Epithelial cell of esophagus (primary cell): Measurements from ENCODE around the gene SLC30A7.

Experiments
- DNase-seq: peaks from one replicate; pipeline ENCODE4 v3.0.0; 2010; ENCODE audit warnings: low read depth
- H3K4me3 ChIP-seq: 2 replicates; pipeline ENCODE4 v1.5.1; 2011; ENCODE audit warnings: mild to moderate bottlenecking, low read length, control low read depth
- CTCF ChIP-seq: IDR thresholded peaks from 2 replicates; pipeline ENCODE4 v1.5.1; 2011; ENCODE audit warnings: low read depth, mild to moderate bottlenecking, low read length, control low read depth, inconsistent platforms; ENCODE audit not compliant: insufficient read depth; ENCODE audit errors: missing control alignments

SLC30A7 gene

GRCh38 chr1:101008229-101008834, 112.4 kb downstream of the SLC30A7 start:
- DNase-seq: no peak
- no peak for TF ChIP-seq CTCF
- no peak overlapping the region for H3K4me3 ChIP-seq

DNA sequence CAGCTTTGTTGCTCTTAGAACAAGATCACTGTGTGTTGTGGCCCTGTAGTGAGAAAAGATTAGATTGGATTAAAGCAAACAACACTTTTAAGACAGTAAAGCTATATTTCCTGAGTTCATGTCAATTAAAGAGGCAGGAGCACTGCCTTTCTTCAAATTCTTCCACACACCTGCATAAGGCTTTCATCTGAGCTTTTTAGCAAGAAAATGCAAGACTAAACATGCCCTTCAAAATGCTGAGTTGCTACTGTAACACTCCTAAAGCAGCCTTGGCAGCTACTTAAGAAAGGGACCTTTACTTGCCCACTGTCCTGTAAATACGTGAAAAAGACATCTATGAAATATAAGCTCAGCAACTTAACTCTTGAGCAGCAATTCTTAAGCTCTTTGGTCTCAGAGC, 117.9 kb downstream of the SLC30A7 start:
- TF ChIP-seq CTCF: no peak

GRCh38 chr1:101017448-101017847, 121.6 kb downstream of the SLC30A7 start:
- no peak for DNase-seq
- TF ChIP-seq CTCF: no peak
- H3K4me3 ChIP-seq: no peak overlapping the region

More for the DNA sequence above, 117.9 kb downstream of the SLC30A7 start:
- no peak overlapping the region for H3K4me3 ChIP-seq
- DNase-seq: peak; percentile 64

DNA sequence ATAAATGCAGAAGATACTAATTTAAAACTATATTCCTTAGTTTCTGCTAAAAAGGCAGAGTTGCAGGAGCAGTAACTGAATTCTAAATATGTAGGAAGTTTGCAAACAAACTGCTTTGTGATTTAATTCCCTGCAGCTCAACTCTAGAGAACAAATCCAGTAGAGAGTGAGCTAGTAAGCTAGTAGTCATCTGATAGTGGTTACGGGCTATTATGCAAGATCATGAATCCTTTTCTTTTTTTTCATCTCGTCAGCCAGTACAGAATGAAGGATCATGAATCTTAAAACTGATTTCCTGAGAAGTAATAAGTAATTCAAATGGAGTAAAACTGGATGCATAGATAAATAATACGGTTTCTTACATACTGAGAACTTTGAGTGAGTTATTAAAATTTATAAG, 126.4 kb downstream of the SLC30A7 start:
- DNase-seq: peak; percentile 70
- no peak overlapping the region for H3K4me3 ChIP-seq
- TF ChIP-seq CTCF: no peak

DNA sequence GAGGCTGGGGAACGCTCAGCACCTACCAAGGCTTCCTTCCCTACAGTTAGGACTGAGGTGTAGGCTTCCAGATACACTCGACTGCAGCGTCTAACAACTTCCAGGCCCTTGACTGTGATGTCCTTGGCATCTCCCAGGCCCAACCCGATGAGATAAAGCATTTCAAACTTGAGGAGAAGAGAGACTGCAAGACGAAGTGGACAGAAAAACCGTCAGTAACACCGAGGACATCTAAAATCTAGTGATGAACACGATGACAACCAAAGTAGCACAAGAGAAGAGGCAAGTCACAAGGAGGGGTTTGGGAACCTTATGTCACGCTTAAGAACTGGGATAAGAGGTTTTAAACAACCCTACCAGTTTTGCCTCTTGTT, 129.4 kb downstream of the SLC30A7 start:
- no peak for TF ChIP-seq CTCF
- peak overlapping the region; percentile 84 for H3K4me3 ChIP-seq
- peak; percentile 28 for DNase-seq

GRCh38 chr1:101025657-101026429, 130.0 kb downstream of the SLC30A7 start, which contains the start of gene DPH5:
DPH5 (minus strand) TSS chr1:101025784; CDS start chr1:101025443, 341 bp downstream.
- peak; percentile 90 for DNase-seq
- TF ChIP-seq CTCF: no peak
- peak within 1 kb of the TSS; percentile 84 for H3K4me3 ChIP-seq
